DND-41 (cell line): ENCODE measurements around the gene THPO.

Source experiments
- ATAC-seq: fragments of 200-7000 bp; cut with Tn5 transposase; 3 replicates; pipeline ENCODE4 v1.9.1; 2021; ENCODE audit warnings: low read depth; ENCODE audit not compliant: insufficient read depth
- DNase-seq: peaks from one replicate; pipeline ENCODE4 v3.0.0-alpha.2; 2020
- H2AFZ ChIP-seq: 2 replicates; pipeline ENCODE4 v1.6.0; 2012; ENCODE audit warnings: low read depth, low read length
- H3K27ac ChIP-seq: 2 replicates; pipeline ENCODE4 v1.5.1; 2012; ENCODE audit warnings: low read length, inconsistent platforms
- H3K27me3 ChIP-seq: fragments of 200-600 bp; sonication (generic); 2 replicates; pipeline ENCODE4 v1.6.0; 2012; ENCODE audit warnings: low read length, mild to moderate bottlenecking, inconsistent platforms; ENCODE audit not compliant: insufficient read depth, poor library complexity
- H3K36me3 ChIP-seq: 2 replicates; pipeline ENCODE4 v1.5.1; 2012; ENCODE audit warnings: low read length, inconsistent platforms; ENCODE audit not compliant: insufficient read depth
- H3K4me1 ChIP-seq: 2 replicates; pipeline ENCODE4 v1.5.1; 2012; ENCODE audit warnings: mild to moderate bottlenecking, low read length; ENCODE audit not compliant: insufficient read depth
- H3K4me2 ChIP-seq: 2 replicates; pipeline ENCODE4 v1.6.0; 2012; ENCODE audit warnings: mild to moderate bottlenecking, moderate library complexity, low read length, inconsistent platforms; ENCODE audit not compliant: insufficient read depth
- H3K4me3 ChIP-seq, 2 experiments: fragments of 200-600 bp in 1 of 2; shearing (Covaris generic) in 1 of 2; 2 replicates each; pipeline ENCODE4 v1.5.1; 2012 to 2016; ENCODE audit warnings: inconsistent platforms in 2 of 2, low read length in 2 of 2, mild to moderate bottlenecking in 2 of 2, low read depth in 1 of 2, moderate library complexity in 1 of 2
- H3K79me2 ChIP-seq: 2 replicates; pipeline ENCODE4 v1.6.0; 2012; ENCODE audit warnings: low read length, inconsistent platforms; ENCODE audit not compliant: insufficient read depth
- H3K9ac ChIP-seq: 2 replicates; pipeline ENCODE4 v1.6.0; 2012; ENCODE audit warnings: low read depth, mild to moderate bottlenecking, inconsistent platforms, low read length, moderate library complexity
- H3K9me3 ChIP-seq: 2 replicates; pipeline ENCODE4 v1.5.1; 2012; ENCODE audit warnings: low read length, moderate library complexity, mild to moderate bottlenecking, inconsistent platforms; ENCODE audit not compliant: insufficient read depth, severe bottlenecking
- H4K20me1 ChIP-seq: 2 replicates; pipeline ENCODE4 v1.6.0; 2012; ENCODE audit warnings: low read length; ENCODE audit not compliant: insufficient read depth
- CTCF ChIP-seq: IDR thresholded peaks from 2 replicates; pipeline ENCODE4 v1.5.1; 2012; ENCODE audit warnings: borderline replicate concordance, low read length, moderate library complexity, mild to moderate bottlenecking; ENCODE audit not compliant: poor library complexity, severe bottlenecking; ENCODE audit errors: extremely low read depth
- EZH2 ChIP-seq: IDR thresholded peaks from 3 replicates; pipeline ENCODE4 v1.6.1; 2012; ENCODE audit warnings: borderline replicate concordance, low read depth, mild to moderate bottlenecking, moderate library complexity, low read length, inconsistent platforms; ENCODE audit not compliant: severe bottlenecking

The THPO gene

DNA sequence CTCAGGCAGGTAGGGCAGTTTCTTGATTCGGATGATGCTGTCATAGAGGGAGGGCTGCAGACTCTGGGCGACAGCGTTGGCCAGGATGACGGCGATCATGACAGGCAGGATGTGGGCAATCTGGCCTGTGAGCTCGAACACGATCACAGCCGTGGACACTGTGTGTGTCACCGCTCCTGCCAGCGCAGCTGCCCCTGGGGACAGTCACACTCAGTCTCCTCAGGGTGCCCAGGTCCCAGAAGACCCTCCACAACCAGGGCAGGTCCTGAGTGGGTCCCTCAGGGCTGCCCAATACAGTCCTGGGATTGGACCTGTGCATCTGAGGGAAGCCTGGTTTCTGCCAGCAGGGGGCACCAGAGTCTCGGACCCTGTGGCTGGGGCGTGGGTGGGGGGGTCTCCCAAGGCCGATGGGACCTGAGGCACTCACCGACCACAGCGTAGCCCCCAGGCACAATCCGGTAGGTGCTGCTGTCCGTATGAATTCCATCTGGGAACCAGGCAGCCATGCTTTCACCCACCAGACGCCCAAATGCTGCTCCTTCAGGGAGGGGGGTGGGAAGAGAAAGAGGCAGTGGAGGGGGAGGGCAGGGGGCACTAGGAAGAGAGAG is 23.8 kb downstream of the THPO start:
- Histone ChIP-seq H3K4me3 (no peak overlapping the region), H3K27ac (no peak overlapping the region; the same call in 1 of the 2 replicates), H3K4me2 (no peak overlapping the region)

GRCh38 chr3:184353546-184353941 is 24.5 kb downstream of the THPO start:
- DNase-seq (no peak), ATAC-seq (no peak)
- Histone ChIP-seq H3K36me3 (peaks cover 14% of the 10 kb centered on the region), H2AFZ (no peak overlapping the region), H4K20me1 (peaks cover 14% of the 10 kb centered on the region; the same call in 1 of the 2 replicates), H3K4me3 (no peak overlapping the region), H3K4me2 (no peak overlapping the region), H3K27me3 (no peaks in the 10 kb centered on the region), H3K4me1 (no peaks in the 10 kb centered on the region), H3K79me2 (no peaks in the 10 kb centered on the region), H3K9me3 (no peaks in the 10 kb centered on the region), H3K27ac (no peak overlapping the region), H3K9ac (no peak overlapping the region)
- no peak for TF ChIP-seq CTCF
- no peak for TF ChIP-seq EZH2

More for the DNA sequence above, 23.8 kb downstream of the THPO start:
- H3K27me3 ChIP-seq = no peaks in the 10 kb centered on the region
- H3K9me3 ChIP-seq = no peaks in the 10 kb centered on the region
- ATAC-seq (peak; percentile 79), DNase-seq (peak; percentile 57)
- TF ChIP-seq CTCF = peak; percentile 78
- no peak for TF ChIP-seq EZH2
- H2AFZ ChIP-seq = no peak overlapping the region
- H3K4me1 ChIP-seq = no peaks in the 10 kb centered on the region
- no peak overlapping the region for H3K9ac ChIP-seq
- peaks cover 14% of the 10 kb centered on the region for H3K36me3 ChIP-seq
- no peaks in the 10 kb centered on the region for H3K79me2 ChIP-seq
- H4K20me1 ChIP-seq = peaks cover 16% of the 10 kb centered on the region; the same call in 1 of the 2 replicates

GRCh38 chr3:184352897-184353545 is 25.0 kb downstream of the THPO start:
- Histone ChIP-seq H3K27ac (no peak overlapping the region), H3K4me1 (no peaks in the 10 kb centered on the region), H4K20me1 (peaks cover 8% of the 10 kb centered on the region; the same call in 1 of the 2 replicates), H3K4me3 (no peak overlapping the region), H3K79me2 (no peaks in the 10 kb centered on the region), H3K9me3 (no peaks in the 10 kb centered on the region), H3K4me2 (no peak overlapping the region), H3K36me3 (peaks cover 14% of the 10 kb centered on the region), H3K27me3 (no peaks in the 10 kb centered on the region), H2AFZ (no peak overlapping the region), H3K9ac (no peak overlapping the region)
- ATAC-seq (no peak), DNase-seq (no peak)
- TF ChIP-seq EZH2 = no peak
- no peak for TF ChIP-seq CTCF
